Subcutaneous abdominal adipose tissue (tissue), 5 donors: ENCODE results near the gene SERTM1.

Source experiments
- H3K27ac ChIP-seq: one replicate; pipeline ENCODE4 v1.7.0; 2013; ENCODE audit warnings: low read depth, mild to moderate bottlenecking, inconsistent platforms, low read length, moderate library complexity
- H3K27me3 ChIP-seq, 5 donors: one replicate each; pipeline ENCODE4 v1.7.0; 2013; ENCODE audit warnings: low read length in 5 of 5, inconsistent platforms in 1 of 5; ENCODE audit not compliant: control insufficient read depth in 5 of 5, insufficient read depth in 4 of 5
- H3K36me3 ChIP-seq, 5 donors: one replicate each; pipeline ENCODE4 v1.7.0; 2013; ENCODE audit warnings: low read length in 5 of 5; ENCODE audit not compliant: control insufficient read depth in 5 of 5, insufficient read depth in 5 of 5
- H3K4me1 ChIP-seq, 5 donors: one replicate each; pipeline ENCODE4 v1.7.0; 2013; ENCODE audit warnings: low read length in 5 of 5, mild to moderate bottlenecking in 3 of 5, moderate library complexity in 1 of 5; ENCODE audit not compliant: control insufficient read depth in 5 of 5, insufficient read depth in 5 of 5
- H3K4me3 ChIP-seq, 5 donors: one replicate each; pipeline ENCODE4 v1.7.0; 2013; ENCODE audit warnings: low read length in 5 of 5, low read depth in 1 of 5
- H3K9ac ChIP-seq, 5 donors: one replicate each; pipeline ENCODE4 v1.7.0; 2013; ENCODE audit warnings: low read length in 5 of 5, mild to moderate bottlenecking in 4 of 5, moderate library complexity in 3 of 5
- H3K9me3 ChIP-seq, 5 donors: one replicate each; pipeline ENCODE4 v1.7.0; 2013; ENCODE audit warnings: low read length in 5 of 5; ENCODE audit not compliant: control insufficient read depth in 5 of 5
- donor health status: healthy.
- donor health status: healthy.
- donor health status: healthy.
- donor health status: healthy.
- donor health status: healthy.

The SERTM1 gene

GRCh38 chr13:36674337-36675212 lies 755 bp downstream of the SERTM1 start:
- peaks cover 0 to 9% (median 5%) of the 10 kb centered on the region in 5 donors for H3K4me1 ChIP-seq
- no peak overlapping the region for H3K9ac ChIP-seq
- H3K9me3 ChIP-seq, result no peaks in the 10 kb centered on the region
- no peak overlapping the region for H3K27ac ChIP-seq
- H3K4me3 ChIP-seq, result peak overlapping the region in 4 of 5 donors; percentile 24 to 48 (median 36)
- no peaks in the 10 kb centered on the region for H3K36me3 ChIP-seq
- peaks cover 7 to 24% (median 20%) of the 10 kb centered on the region in 5 donors for H3K27me3 ChIP-seq

GRCh38 chr13:36675213-36675536 lies 1.4 kb downstream of the SERTM1 start:
- H3K9me3 ChIP-seq, result no peaks in the 10 kb centered on the region
- H3K27me3 ChIP-seq, result peaks cover 7 to 24% (median 20%) of the 10 kb centered on the region in 5 donors
- H3K9ac ChIP-seq, result no peak overlapping the region
- H3K36me3 ChIP-seq, result no peaks in the 10 kb centered on the region
- H3K4me3 ChIP-seq, result no peak overlapping the region
- H3K4me1 ChIP-seq, result peaks cover 0 to 9% (median 5%) of the 10 kb centered on the region in 5 donors
- no peak overlapping the region for H3K27ac ChIP-seq

GRCh38 chr13:36680913-36681312 lies 7.1 kb downstream of the SERTM1 start:
- Histone ChIP-seq H3K9ac (no peak overlapping the region), H3K27ac (no peak overlapping the region), H3K4me1 (no peaks in the 10 kb centered on the region), H3K36me3 (no peaks in the 10 kb centered on the region), H3K27me3 (no peaks in the 10 kb centered on the region), H3K9me3 (peaks cover 0 to 4% (median 0%) of the 10 kb centered on the region in 5 donors), H3K4me3 (no peak overlapping the region)

- H3K9ac ChIP-seq, result no peak overlapping the region
- no peak overlapping the region for H3K4me3 ChIP-seq
- no peaks in the 10 kb centered on the region for H3K27me3 ChIP-seq
- H3K9me3 ChIP-seq, result peaks cover 0 to 4% (median 0%) of the 10 kb centered on the region in 5 donors
- no peak overlapping the region for H3K27ac ChIP-seq
- H3K4me1 ChIP-seq, result no peaks in the 10 kb centered on the region
- H3K36me3 ChIP-seq, result no peaks in the 10 kb centered on the region
These were observed 8.2 kb downstream of the SERTM1 start for GRCh38 chr13:36681894-36682624.

GRCh38 chr13:36683701-36684100 lies 9.9 kb downstream of the SERTM1 start:
- Histone ChIP-seq H3K9me3 (peaks cover 0 to 4% (median 0%) of the 10 kb centered on the region in 5 donors), H3K27ac (no peak overlapping the region), H3K4me1 (no peaks in the 10 kb centered on the region), H3K27me3 (no peaks in the 10 kb centered on the region), H3K36me3 (no peaks in the 10 kb centered on the region), H3K4me3 (no peak overlapping the region), H3K9ac (no peak overlapping the region)

GRCh38 chr13:36685927-36686326 lies 12.1 kb downstream of the SERTM1 start:
- Histone ChIP-seq H3K27ac (no peak overlapping the region), H3K36me3 (no peaks in the 10 kb centered on the region), H3K4me1 (no peaks in the 10 kb centered on the region), H3K9me3 (peaks cover 0 to 4% (median 0%) of the 10 kb centered on the region in 5 donors), H3K27me3 (no peaks in the 10 kb centered on the region), H3K9ac (no peak overlapping the region), H3K4me3 (no peak overlapping the region)

GRCh38 chr13:36696410-36697010 lies 22.7 kb downstream of the SERTM1 start:
- H3K36me3 ChIP-seq, result no peaks in the 10 kb centered on the region
- H3K4me3 ChIP-seq, result no peak overlapping the region
- no peak overlapping the region for H3K27ac ChIP-seq
- no peaks in the 10 kb centered on the region for H3K4me1 ChIP-seq
- no peaks in the 10 kb centered on the region for H3K9me3 ChIP-seq
- no peak overlapping the region for H3K9ac ChIP-seq
- no peaks in the 10 kb centered on the region for H3K27me3 ChIP-seq

- H3K4me1 ChIP-seq, result no peaks in the 10 kb centered on the region
- no peaks in the 10 kb centered on the region for H3K36me3 ChIP-seq
- no peak overlapping the region for H3K4me3 ChIP-seq
- no peak overlapping the region for H3K27ac ChIP-seq
- no peaks in the 10 kb centered on the region for H3K9me3 ChIP-seq
- H3K27me3 ChIP-seq, result no peaks in the 10 kb centered on the region
- no peak overlapping the region for H3K9ac ChIP-seq
These were observed 26.4 kb downstream of the SERTM1 start for GRCh38 chr13:36700170-36700569.

GRCh38 chr13:36706755-36707154 lies 32.9 kb downstream of the SERTM1 start:
- no peaks in the 10 kb centered on the region for H3K9me3 ChIP-seq
- H3K27me3 ChIP-seq, result peaks cover 0 to 2% (median 0%) of the 10 kb centered on the region in 5 donors
- no peaks in the 10 kb centered on the region for H3K4me1 ChIP-seq
- no peak overlapping the region for H3K4me3 ChIP-seq
- no peak overlapping the region for H3K9ac ChIP-seq
- no peaks in the 10 kb centered on the region for H3K36me3 ChIP-seq
- H3K27ac ChIP-seq, result no peak overlapping the region
